Globus pallidus (tissue), 1 donor: ENCODE measurements around the gene S100A12.

Experiments used
- DNase-seq: peaks from one replicate; pipeline ENCODE4 v3.0.0-alpha.2; 2015; ENCODE audit warnings: low spot score

S100A12 gene

DNA sequence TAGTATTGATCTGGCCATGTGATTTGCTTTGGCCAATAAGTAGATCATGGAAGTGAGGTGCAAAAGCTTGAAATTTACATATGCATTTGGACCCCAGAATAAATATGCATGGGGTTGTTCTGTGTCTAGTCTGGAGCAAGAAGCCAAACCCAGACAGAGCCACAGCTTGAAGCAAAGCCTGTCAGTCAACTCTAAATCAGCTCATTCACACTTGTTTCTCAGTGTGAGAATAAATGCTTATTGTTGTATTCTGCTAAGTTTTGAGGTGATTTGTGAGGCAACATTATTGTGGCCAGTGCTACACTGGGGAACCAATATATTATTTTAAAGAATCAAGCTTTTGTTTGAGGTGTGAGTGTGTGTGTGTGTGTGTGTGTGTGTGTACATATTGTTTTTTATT, 50.5 kb downstream of the S100A12 start:
- DNase-seq, result peak; percentile 71
